Ovary (tissue), 9 donors: Measurements from ENCODE around the gene AUTS2. TPM values are rescaled to one million over a fixed set of nuclear protein-coding genes. Genes with fewer than 3 reads are reported as not detected.

ENCODE experiments used
- DNase-seq, 5 donors: peaks; one replicate each; pipeline ENCODE4 v3.0.0-alpha.2; 2019 to 2020
- H3K27ac ChIP-seq, 2 donors: fragments of 200-600 bp; one replicate each; pipeline versions ENCODE4 v1.5.1 to v1.8.0; 2019 to 2022
- H3K27me3 ChIP-seq: fragments of 200-600 bp; one replicate; pipeline ENCODE4 v1.8.0; 2022
- H3K36me3 ChIP-seq: fragments of 200-600 bp; sonication (generic); one replicate; pipeline ENCODE4 v1.5.1; 2019
- H3K4me1 ChIP-seq: one replicate; pipeline ENCODE4 v1.8.1; 2013; ENCODE audit warnings: mild to moderate bottlenecking, moderate library complexity; ENCODE audit not compliant: insufficient read depth
- H3K4me3 ChIP-seq: fragments of 200-600 bp; sonication (generic); one replicate; pipeline ENCODE4 v1.5.1; 2017
- H3K9me3 ChIP-seq, 2 donors: fragments of 200-600 bp in 1 of 2; sonication (generic) in 1 of 2; one replicate each; pipeline versions ENCODE4 v1.5.1 to v1.8.1; 2013 to 2019; ENCODE audit warnings: mild to moderate bottlenecking in 1 of 2, moderate library complexity in 1 of 2
- CTCF ChIP-seq, 3 donors: fragments of 450-650 bp in 2 of 3; fragments of 200-600 bp in 1 of 3; IDR thresholded peaks; one replicate each; pipeline versions ENCODE4 v1.5.1 to v1.8.0; 2016 to 2022; ENCODE audit warnings: antibody characterized with exemption in 3 of 3, mild to moderate bottlenecking in 1 of 3
- EP300 ChIP-seq: sonication (generic); formaldehyde crosslinking; IDR thresholded peaks from one replicate; pipeline ENCODE4 v1.6.1; 2017; ENCODE audit warnings: antibody characterized with exemption
- POLR2A ChIP-seq: fragments of 450-650 bp; IDR thresholded peaks from one replicate; pipeline ENCODE4 v1.6.1; 2017; ENCODE audit warnings: antibody characterized with exemption, mild to moderate bottlenecking, moderate library complexity
- WGBS, 3 donors: extraction: QIAGEN DNeasy Blood & Tissue Kit in 1 of 3; methylation state at CpG; one replicate each; pipeline versions ENCODE4 v1.1.5 to v1.1.7; 2013 to 2017; 5-methylcytosine and 5-hydroxymethylcytosine counted together
- intact Hi-C, 4 donors: fragments of 100-400 bp; cut with DNase I; formaldehyde crosslinking; loops; one replicate each; pipeline versions ENCODE4 v1.11.0 to v1.15.1; 2022 to 2023
- polyA plus RNA-seq, 2 donors: library from polyadenylated mRNA; stranded (reverse); fragments of 200-250 nt in 1 of 2; fragments of 350-450 nt in 1 of 2; fragmentation: Illumina TruSeq in 1 of 2; extraction: RNeasy Lipid Tissue Mini Kit (QIAGEN cat#74804) in 1 of 2; gene quantifications; one replicate each; pipeline ENCODE4 v1.2.3, GENCODE V29; 2013 to 2014
- total RNA-seq, 7 donors: library from RNA; depleted of rRNA in 2 of 7; stranded (reverse); fragments of >200 nt in 2 of 7; fragmentation: NEBNext Ultra II Directional in 3 of 7; extraction: Animal tissue kit (Norgen Biotek cat#: 25700) in 3 of 7; gene quantifications; one replicate each; pipeline versions ENCODE4 v1.1.0 to v1.2.4, GENCODE V29; 2016 to 2023
- donor health status: DM: no; HTN: no; CAD: no; lungs with moderate emphysema.
- donor health status: DM: no; HTN: no; CAD: no.
- donor health status: Bipolar disorder and iron deficiency.
- donor health status: DM: yes; HTN: yes; CAD: no.
- donor health status: DM: no; HTN: no; CAD: no.
- donor health status: DM: yes; HTN: yes; CAD: no.

The AUTS2 gene
- total and polyA plus RNA-seq, 9 donors: 18.3 to 60.9 (median 44.9) TPM

GRCh38 chr7:69661342-69661741 lies 63.1 kb downstream of the AUTS2 start:
- WGBS, 3 donors: 89 to 90% (median 90%) methylated on average over 3 of the region's 3 CpGs
- intact Hi-C loops: no loop called here

GRCh38 chr7:69663911-69664832 lies 65.9 kb downstream of the AUTS2 start:
- no peaks in the 10 kb centered on the region for H3K27me3 ChIP-seq
- no peaks in the 10 kb centered on the region for H3K36me3 ChIP-seq
- DNase-seq: no peak
- intact Hi-C loops: no loop called here
- H3K4me3 ChIP-seq: no peak overlapping the region
- 89 to 92% (median 92%) methylated on average over 5 of the region's 5 CpGs for WGBS, 3 donors
- no peak for TF ChIP-seq EP300
- TF ChIP-seq CTCF (IDR thresholded peaks at IDR 0.05): no peak
- TF ChIP-seq POLR2A: no peak
- no peak overlapping the region for H3K27ac ChIP-seq
- peaks cover 5% of the 10 kb centered on the region for H3K4me1 ChIP-seq
- H3K9me3 ChIP-seq: no peaks in the 10 kb centered on the region

More at GRCh38 chr7:69661342-69661741, 63.1 kb downstream of the AUTS2 start:
- no peak for DNase-seq
- no peak overlapping the region for H3K27ac ChIP-seq
- no peak overlapping the region for H3K4me3 ChIP-seq
- no peak for TF ChIP-seq POLR2A
- TF ChIP-seq EP300: no peak
- no peak for TF ChIP-seq CTCF (IDR thresholded peaks at IDR 0.05)
- no peaks in the 10 kb centered on the region for H3K27me3 ChIP-seq
- no peaks in the 10 kb centered on the region for H3K36me3 ChIP-seq
- no peaks in the 10 kb centered on the region for H3K9me3 ChIP-seq
- H3K4me1 ChIP-seq: peaks cover 12% of the 10 kb centered on the region

GRCh38 chr7:69665369-69665768 lies 67.1 kb downstream of the AUTS2 start:
- Histone ChIP-seq H3K4me1 (peaks cover 2% of the 10 kb centered on the region), H3K27ac (no peak overlapping the region), H3K36me3 (no peaks in the 10 kb centered on the region), H3K4me3 (no peak overlapping the region), H3K9me3 (no peaks in the 10 kb centered on the region), H3K27me3 (no peaks in the 10 kb centered on the region)
- intact Hi-C loops: no loop called here
- DNase-seq: no peak
- 24 to 45% (median 25%) methylated on average over 2 of the region's 2 CpGs for WGBS, 3 donors
- TF ChIP-seq POLR2A (no peak), EP300 (no peak), CTCF (IDR thresholded peaks at IDR 0.05) (no peak)

GRCh38 chr7:69668339-69668870 lies 70.1 kb downstream of the AUTS2 start:
- intact Hi-C loops: no loop called here
- TF ChIP-seq CTCF (IDR thresholded peaks at IDR 0.05): no peak
- TF ChIP-seq EP300: no peak
- TF ChIP-seq POLR2A: no peak
- Histone ChIP-seq H3K4me1 (peaks cover 10% of the 10 kb centered on the region), H3K27ac (no peak overlapping the region), H3K4me3 (no peak overlapping the region), H3K27me3 (no peaks in the 10 kb centered on the region), H3K36me3 (no peaks in the 10 kb centered on the region), H3K9me3 (no peaks in the 10 kb centered on the region)
- no peak for DNase-seq
- 53 to 72% (median 55%) methylated on average over 1 of the region's 1 CpG for WGBS, 3 donors
